K562 (cell line): ENCODE results near the gene ARHGEF18. TPM values are rescaled to one million over a fixed set of nuclear protein-coding genes. Genes with fewer than 3 reads are reported as not detected.

Experiments
- ATAC-seq: fragments of 200-7000 bp; cut with Tn5 transposase; 3 replicates; pipeline ENCODE4 v1.9.1; 2020; ENCODE audit warnings: moderate library complexity
- BruUV-seq: library from RNA; stranded (reverse); fragments of 400-500 nt; replicated peaks from 2 replicates; lab custom pipeline; 2021; lab: Mats Ljungman, UMichigan
- CTCF ChIA-PET: fragments of 300-600 bp; formaldehyde crosslinking; extraction: SDS; loops from one replicate; lab custom pipeline; 2021; ENCODE audit warnings: low intra/inter-chr PET ratio; lab: Yijun Ruan, JAX
- POLR2A ChIA-PET: fragments of 300-600, 350-650 bp; sonication (Branson Sonifier 250); formaldehyde crosslinking; extraction: SDS; loops from one replicate; lab custom pipeline; 2021; ENCODE audit warnings: antibody characterized with exemption, inconsistent platforms; lab: Yijun Ruan, JAX
- DNase-seq, 4 experiments: peaks; one replicate each; pipeline versions ENCODE4 v3.0.0 to v3.0.0-alpha.2; 2011 to 2018; ENCODE audit warnings: low spot score in 3 of 4, mixed read lengths in 3 of 4; ENCODE audit errors: extremely low read depth in 1 of 4
- FAIRE-seq: peaks from 2 replicates; lab custom pipeline; 2011; peaks lifted over from hg19 to GRCh38; lab: Jason Lieb, UNC
- H2AFZ ChIP-seq: 2 replicates; pipeline ENCODE4 v1.6.0; 2011; ENCODE audit warnings: low read depth, low read length, control low read depth, inconsistent platforms
- H3K27ac ChIP-seq: fragments of 200-600 bp; 3 replicates; pipeline ENCODE4 v1.8.0; 2011; ENCODE audit warnings: low read depth, mild to moderate bottlenecking, control low read depth, inconsistent platforms, low read length, moderate library complexity, mixed read lengths; ENCODE audit errors: extremely low read depth
- H3K27me3 ChIP-seq, 2 experiments: fragments of 300-600 bp in 1 of 2; 2 replicates in 1 of 2; 3 replicates in 1 of 2; pipeline versions ENCODE4 v1.6.0 to v1.8.0; 2011; ENCODE audit warnings: inconsistent platforms in 2 of 2, low read length in 2 of 2, mild to moderate bottlenecking in 1 of 2, mixed read lengths in 1 of 2, moderate library complexity in 1 of 2; ENCODE audit not compliant: control insufficient read depth in 2 of 2, insufficient read depth in 2 of 2
- H3K36me3 ChIP-seq: fragments of 300-600 bp; 3 replicates; pipeline ENCODE4 v1.8.0; 2011; ENCODE audit warnings: mild to moderate bottlenecking, low read length, inconsistent platforms; ENCODE audit not compliant: control insufficient read depth, insufficient read depth
- H3K4me1 ChIP-seq, 2 experiments: fragments of 200-600 bp in 1 of 2; replicated peaks in 1 of 2; 2 replicates in 1 of 2; 3 replicates in 1 of 2; pipeline versions ENCODE4 v1.5.1 to v1.8.0; 2011; ENCODE audit warnings: inconsistent platforms in 2 of 2, low read length in 2 of 2, mild to moderate bottlenecking in 1 of 2, mixed read lengths in 1 of 2, moderate library complexity in 1 of 2; ENCODE audit not compliant: control insufficient read depth in 2 of 2, insufficient read depth in 2 of 2
- H3K4me2 ChIP-seq: 2 replicates; pipeline ENCODE4 v1.6.1; 2011; ENCODE audit warnings: low read length, control low read depth, inconsistent platforms, mixed read lengths; ENCODE audit not compliant: insufficient read depth
- H3K4me3 ChIP-seq: fragments of 200-600 bp; sonication (generic), shearing (Covaris generic); 2 replicates; pipeline ENCODE4 v1.5.1; 2016; ENCODE audit warnings: control low read depth, inconsistent platforms
- H3K79me2 ChIP-seq: fragments of 200-600 bp; 3 replicates; pipeline ENCODE4 v1.8.0; 2011; ENCODE audit warnings: low read length, inconsistent platforms; ENCODE audit not compliant: control insufficient read depth, insufficient read depth
- H3K9ac ChIP-seq, 2 experiments: 2 replicates each; pipeline versions ENCODE4 v1.6.0 to v1.6.1; 2011; ENCODE audit warnings: low read depth in 2 of 2, low read length in 2 of 2, control low read depth in 1 of 2, inconsistent platforms in 1 of 2, mild to moderate bottlenecking in 1 of 2, mixed read lengths in 1 of 2; ENCODE audit not compliant: insufficient read depth in 1 of 2
- H3K9me1 ChIP-seq: one replicate; pipeline ENCODE4 v1.6.0; 2011; ENCODE audit warnings: inconsistent platforms, mild to moderate bottlenecking, low read length, moderate library complexity; ENCODE audit not compliant: control insufficient read depth, insufficient read depth
- H3K9me3 ChIP-seq: replicated peaks from 2 replicates; pipeline ENCODE4 v1.5.1; 2011; ENCODE audit warnings: low read depth, low read length, inconsistent platforms; ENCODE audit not compliant: control insufficient read depth, insufficient read depth
- H4K20me1 ChIP-seq: replicated peaks from 2 replicates; pipeline ENCODE4 v1.6.1; 2011; ENCODE audit warnings: low read length, inconsistent platforms, mixed read lengths; ENCODE audit not compliant: control insufficient read depth, insufficient read depth
- BRF1 ChIP-seq: IDR thresholded peaks from 3 replicates; pipeline ENCODE4 v1.6.1; 2011; ENCODE audit warnings: borderline replicate concordance, mild to moderate bottlenecking; ENCODE audit not compliant: insufficient read length; ENCODE audit errors: extremely low read depth
- EZH2 ChIP-seq: IDR thresholded peaks from 2 replicates; pipeline ENCODE4 v1.6.1; 2012; ENCODE audit warnings: low read depth, mild to moderate bottlenecking, inconsistent platforms, low read length, borderline replicate concordance
- KAT8 ChIP-seq: fragments of 450-650 bp; IDR thresholded peaks from 2 replicates; pipeline ENCODE4 v1.6.1; 2016; ENCODE audit warnings: low read depth, mild to moderate bottlenecking
- MAFK ChIP-seq: IDR thresholded peaks from 2 replicates; pipeline ENCODE4 v1.6.1; 2011; ENCODE audit warnings: low read length, improper control_type of control experiment
- NFXL1 ChIP-seq: fragments of 450-650 bp; formaldehyde crosslinking; IDR thresholded peaks from 2 replicates; pipeline ENCODE4 v1.4.0; 2021; ENCODE audit warnings: mild to moderate bottlenecking
- POLR2B ChIP-seq: fragments of 450-650 bp; IDR thresholded peaks from 2 replicates; pipeline ENCODE4 v1.6.1; 2018; ENCODE audit warnings: low read depth; ENCODE audit not compliant: partially characterized antibody
- RBFOX2 ChIP-seq: fragments of 200-400 bp; formaldehyde crosslinking; IDR thresholded peaks from 2 replicates; pipeline ENCODE4 v1.6.1; 2017; ENCODE audit warnings: low read depth, mild to moderate bottlenecking, low read length, moderate library complexity
- SRSF3 ChIP-seq: fragments of 200-400 bp; formaldehyde crosslinking; IDR thresholded peaks from 2 replicates; pipeline ENCODE4 v1.6.1; 2016; ENCODE audit warnings: mild to moderate bottlenecking, low read length, moderate library complexity; ENCODE audit not compliant: insufficient read depth
- U2AF2 ChIP-seq: fragments of 200-400 bp; formaldehyde crosslinking; optimal IDR thresholded peaks from 2 replicates; pipeline ENCODE3; 2017; ENCODE audit warnings: low read depth, mild to moderate bottlenecking, low read length
- ZNF23 ChIP-seq: fragments of 250-450 bp; sonication (Bioruptor Pico); IDR thresholded peaks from 2 replicates; pipeline ENCODE4 v1.4.0; 2020; ENCODE audit warnings: mild to moderate bottlenecking
- WGBS: fragments of 100-300 bp; shearing (Covaris generic); methylation state at CpG from one replicate; pipeline ENCODE4 v1.1.6; 2016; ENCODE audit warnings: low coverage, mixed read lengths; ENCODE audit not compliant: insufficient coverage; ENCODE audit errors: missing lambda C conversion rate; 5-methylcytosine and 5-hydroxymethylcytosine counted together
- in situ Hi-C: fragments of 300-500 bp; cut with MboI; formaldehyde crosslinking; loops from 4 replicates; pipeline ENCODE4 v1.15.0; 2018; ENCODE audit warnings: inconsistent platforms, mixed read lengths
- intact Hi-C: fragments of 100-400 bp; cut with micrococcal nuclease; formaldehyde crosslinking; loops from 2 replicates; pipeline ENCODE4 v1.14.2; 2022
- polyA plus RNA-seq, 8 experiments: library from polyadenylated mRNA; depleted of rRNA in 4 of 8; stranded (reverse) in 5 of 8; unstranded in 3 of 8; fragments of >200 nt; fragmentation: Nextera tagmentation in 2 of 8; fragmentation: Illumina TruSeq in 1 of 8; extraction: Ambion mirVana in 2 of 8; extraction: Trizol in 1 of 8; gene quantifications; 2 replicates each; pipeline versions ENCODE4 v1.2.1 to v1.2.3, GENCODE V29; 2011 to 2014; ENCODE audit warnings: inconsistent platforms in 1 of 8, missing spikeins in 1 of 8
- total RNA-seq, 7 experiments: library from RNA; depleted of rRNA in 6 of 7; stranded (reverse); fragments of >200 nt in 6 of 7; fragmentation: Illumina TruSeq in 2 of 7; extraction: Trizol in 2 of 7; gene quantifications; 2 replicates each; pipeline versions ENCODE4 v1.2.1 to v1.2.3, GENCODE V29; 2011 to 2021; ENCODE audit warnings: low replicate concordance in 1 of 7
- TF ChIP-seq, protein P1 (sequence below): fragments of 250-450 bp; sonication (Bioruptor Pico); IDR thresholded peaks from 2 replicates; pipeline ENCODE4 v1.4.0; 2020
- TF ChIP-seq, protein P2 (sequence below), 2 experiments: fragments of 450-650 bp in 1 of 2; sonication (generic) in 1 of 2; formaldehyde crosslinking in 1 of 2; IDR thresholded peaks; 2 replicates each; pipeline versions ENCODE4 v1.7.1 to v1.9.0; 2016 to 2022; ENCODE audit warnings: inconsistent platforms in 1 of 2, mild to moderate bottlenecking in 1 of 2, missing genetic modification reagents in 1 of 2

ARHGEF18 gene
- total and polyA plus RNA-seq, 9 of the 15 experiments (the other 6 are each of a cell fraction or from before 2014, with no cell fraction given), result 0.04 to 16.5 (median 4.5) TPM

DNA sequence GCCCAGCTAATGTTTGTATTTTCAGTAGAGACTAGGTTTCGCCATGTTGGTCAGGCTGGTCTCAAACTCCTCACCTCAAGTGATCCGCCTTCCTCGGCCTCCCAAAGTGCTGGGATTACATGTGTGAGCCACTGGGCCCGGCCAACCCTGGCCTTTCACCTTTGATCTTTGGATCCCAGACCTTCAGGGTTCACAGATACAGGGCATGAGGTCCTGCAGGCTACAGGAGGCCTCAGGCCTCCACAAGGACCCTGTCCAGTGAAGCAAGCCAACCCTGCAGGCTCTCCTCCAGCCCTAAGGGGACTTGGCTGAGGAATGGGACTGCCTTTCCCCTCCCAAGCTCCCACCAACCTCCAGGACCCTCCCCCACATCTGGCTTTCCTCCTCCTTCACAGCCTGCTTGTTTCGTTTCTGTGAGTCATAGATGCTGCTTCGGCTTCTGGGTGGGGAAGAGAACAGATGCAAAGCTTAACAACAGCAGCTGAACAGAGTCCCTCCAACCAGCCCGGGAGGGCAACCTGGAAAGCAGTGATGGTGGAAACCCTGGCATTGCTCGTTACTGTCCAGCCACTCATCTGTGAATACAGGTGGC, 11.8 kb downstream of the ARHGEF18 start:
- Histone ChIP-seq H3K9ac (no peak overlapping the region), H3K4me2 (no peak overlapping the region), H2AFZ (no peak overlapping the region), H3K4me3 (no peak overlapping the region), H3K79me2 (no peaks in the 10 kb centered on the region), H3K9me1 (no peaks in the 10 kb centered on the region), H3K4me1 (no peaks in the 10 kb centered on the region), H3K27ac (no peak overlapping the region), H3K36me3 (no peaks in the 10 kb centered on the region), H3K9me3 (no peaks in the 10 kb centered on the region), H4K20me1 (0 out of 2 replicates have a peak, but pooled peaks cover 4% of the 10 kb centered on the region), H3K27me3 (peaks cover 0 to 11% of the 10 kb centered on the region in 2 experiments; a peak in 2 of 5 replicates)
- FAIRE-seq (no peak), DNase-seq (no peak), ATAC-seq (no peak)
- CTCF ChIA-PET, result interaction anchor here (0.7 kb wide), 1 partner anchor 25 kb away, joined by 4 read pairs; no protein-coding TSS in a partner anchor
- no TSS peak for BruUV-seq
- intact Hi-C loops, result loop anchor here (10.0 kb wide), 1 partner anchor 434 kb away; no protein-coding TSS in a partner anchor
- POLR2A ChIA-PET, result no interaction called here
- 0% methylated on average over 8 of the region's 8 CpGs for WGBS
- in situ Hi-C loops, result no loop called here
- TF ChIP-seq POLR2B, result no peak
- TF ChIP-seq KAT8, result no peak
- no peak for TF ChIP-seq EZH2
- TF ChIP-seq BRF1, result no peak
- TF ChIP-seq ZNF23 (CRISPR knock-in tag), result no peak
- no peak for TF ChIP-seq MAFK
- no peak for TF ChIP-seq U2AF2
- no peak for TF ChIP-seq NFXL1 (CRISPR knock-in tag)
- TF ChIP-seq RBFOX2, result no peak
- TF ChIP-seq, protein P1, sequence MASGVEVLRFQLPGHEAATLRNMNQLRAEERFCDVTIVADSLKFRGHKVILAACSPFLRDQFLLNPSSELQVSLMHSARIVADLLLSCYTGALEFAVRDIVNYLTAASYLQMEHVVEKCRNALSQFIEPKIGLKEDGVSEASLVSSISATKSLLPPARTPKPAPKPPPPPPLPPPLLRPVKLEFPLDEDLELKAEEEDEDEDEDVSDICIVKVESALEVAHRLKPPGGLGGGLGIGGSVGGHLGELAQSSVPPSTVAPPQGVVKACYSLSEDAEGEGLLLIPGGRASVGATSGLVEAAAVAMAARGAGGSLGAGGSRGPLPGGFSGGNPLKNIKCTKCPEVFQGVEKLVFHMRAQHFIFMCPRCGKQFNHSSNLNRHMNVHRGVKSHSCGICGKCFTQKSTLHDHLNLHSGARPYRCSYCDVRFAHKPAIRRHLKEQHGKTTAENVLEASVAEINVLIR (CRISPR knock-in tag), result no peak
- TF ChIP-seq, protein P2, sequence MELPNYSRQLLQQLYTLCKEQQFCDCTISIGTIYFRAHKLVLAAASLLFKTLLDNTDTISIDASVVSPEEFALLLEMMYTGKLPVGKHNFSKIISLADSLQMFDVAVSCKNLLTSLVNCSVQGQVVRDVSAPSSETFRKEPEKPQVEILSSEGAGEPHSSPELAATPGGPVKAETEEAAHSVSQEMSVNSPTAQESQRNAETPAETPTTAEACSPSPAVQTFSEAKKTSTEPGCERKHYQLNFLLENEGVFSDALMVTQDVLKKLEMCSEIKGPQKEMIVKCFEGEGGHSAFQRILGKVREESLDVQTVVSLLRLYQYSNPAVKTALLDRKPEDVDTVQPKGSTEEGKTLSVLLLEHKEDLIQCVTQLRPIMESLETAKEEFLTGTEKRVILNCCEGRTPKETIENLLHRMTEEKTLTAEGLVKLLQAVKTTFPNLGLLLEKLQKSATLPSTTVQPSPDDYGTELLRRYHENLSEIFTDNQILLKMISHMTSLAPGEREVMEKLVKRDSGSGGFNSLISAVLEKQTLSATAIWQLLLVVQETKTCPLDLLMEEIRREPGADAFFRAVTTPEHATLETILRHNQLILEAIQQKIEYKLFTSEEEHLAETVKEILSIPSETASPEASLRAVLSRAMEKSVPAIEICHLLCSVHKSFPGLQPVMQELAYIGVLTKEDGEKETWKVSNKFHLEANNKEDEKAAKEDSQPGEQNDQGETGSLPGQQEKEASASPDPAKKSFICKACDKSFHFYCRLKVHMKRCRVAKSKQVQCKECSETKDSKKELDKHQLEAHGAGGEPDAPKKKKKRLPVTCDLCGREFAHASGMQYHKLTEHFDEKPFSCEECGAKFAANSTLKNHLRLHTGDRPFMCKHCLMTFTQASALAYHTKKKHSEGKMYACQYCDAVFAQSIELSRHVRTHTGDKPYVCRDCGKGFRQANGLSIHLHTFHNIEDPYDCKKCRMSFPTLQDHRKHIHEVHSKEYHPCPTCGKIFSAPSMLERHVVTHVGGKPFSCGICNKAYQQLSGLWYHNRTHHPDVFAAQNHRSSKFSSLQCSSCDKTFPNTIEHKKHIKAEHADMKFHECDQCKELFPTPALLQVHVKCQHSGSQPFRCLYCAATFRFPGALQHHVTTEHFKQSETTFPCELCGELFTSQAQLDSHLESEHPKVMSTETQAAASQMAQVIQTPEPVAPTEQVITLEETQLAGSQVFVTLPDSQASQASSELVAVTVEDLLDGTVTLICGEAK (IDR thresholded peaks at IDR 0.05), result no peak
- TF ChIP-seq, protein P2 (CRISPR knock-in tag; IDR thresholded peaks at IDR 0.05), result no peak
- TF ChIP-seq SRSF3, result no peak
